ENCODE measurements around the gene IER3. TPM values are rescaled to one million over a fixed set of nuclear protein-coding genes. Genes with fewer than 3 reads are reported as not detected.

The IER3 gene
- total and polyA plus RNA-seq, 2 of the 13 experiments (the other 11 are each of a cell fraction or from before 2014, with no cell fraction given), result 51.1 to 131 TPM

DNA sequence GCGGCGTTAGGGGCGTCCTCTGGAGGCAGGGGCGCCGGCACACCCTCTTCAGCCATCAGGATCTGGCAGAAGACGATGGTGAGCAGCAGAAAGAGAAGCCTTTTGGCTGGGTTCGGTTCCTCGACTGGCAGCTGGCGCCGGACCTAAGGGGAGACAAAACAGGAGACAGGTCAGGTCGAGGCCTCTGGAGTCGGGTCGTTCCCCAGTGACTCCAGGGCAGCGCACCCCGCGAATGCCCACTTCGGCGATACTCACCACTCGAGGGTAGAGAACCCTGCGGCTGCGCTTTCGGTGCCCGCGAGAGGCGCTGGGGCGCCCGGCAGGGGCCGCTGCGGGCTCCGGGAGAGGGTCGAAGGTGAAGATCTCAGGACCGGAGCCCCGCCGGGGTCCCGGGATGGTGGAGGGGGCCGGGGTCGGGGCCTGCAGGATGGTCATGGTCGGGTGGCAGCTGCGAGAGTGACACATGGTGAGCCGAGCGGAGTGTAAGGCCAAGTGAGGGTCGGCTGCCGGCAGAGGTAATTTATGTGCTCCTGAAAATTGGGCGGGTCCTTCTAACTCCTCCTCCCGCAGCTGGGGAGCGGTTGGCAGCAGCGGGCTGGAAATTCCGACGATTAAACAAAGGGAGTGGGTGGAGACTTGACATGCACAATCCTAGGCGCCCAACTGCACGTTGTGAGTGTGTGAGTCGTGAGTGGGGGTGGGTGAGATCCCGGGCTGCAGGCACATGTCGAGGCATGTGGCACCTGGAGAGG, at the start of gene IER3 (continued):
- TF ChIP-seq, protein P1, sequence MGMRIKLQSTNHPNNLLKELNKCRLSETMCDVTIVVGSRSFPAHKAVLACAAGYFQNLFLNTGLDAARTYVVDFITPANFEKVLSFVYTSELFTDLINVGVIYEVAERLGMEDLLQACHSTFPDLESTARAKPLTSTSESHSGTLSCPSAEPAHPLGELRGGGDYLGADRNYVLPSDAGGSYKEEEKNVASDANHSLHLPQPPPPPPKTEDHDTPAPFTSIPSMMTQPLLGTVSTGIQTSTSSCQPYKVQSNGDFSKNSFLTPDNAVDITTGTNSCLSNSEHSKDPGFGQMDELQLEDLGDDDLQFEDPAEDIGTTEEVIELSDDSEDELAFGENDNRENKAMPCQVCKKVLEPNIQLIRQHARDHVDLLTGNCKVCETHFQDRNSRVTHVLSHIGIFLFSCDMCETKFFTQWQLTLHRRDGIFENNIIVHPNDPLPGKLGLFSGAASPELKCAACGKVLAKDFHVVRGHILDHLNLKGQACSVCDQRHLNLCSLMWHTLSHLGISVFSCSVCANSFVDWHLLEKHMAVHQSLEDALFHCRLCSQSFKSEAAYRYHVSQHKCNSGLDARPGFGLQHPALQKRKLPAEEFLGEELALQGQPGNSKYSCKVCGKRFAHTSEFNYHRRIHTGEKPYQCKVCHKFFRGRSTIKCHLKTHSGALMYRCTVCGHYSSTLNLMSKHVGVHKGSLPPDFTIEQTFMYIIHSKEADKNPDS (CRISPR knock-in tag; IDR thresholded peaks at IDR 0.05), result 0 out of 2 replicates have a peak, but pooled peaks have one; percentile 52
- TF ChIP-seq, protein P2, sequence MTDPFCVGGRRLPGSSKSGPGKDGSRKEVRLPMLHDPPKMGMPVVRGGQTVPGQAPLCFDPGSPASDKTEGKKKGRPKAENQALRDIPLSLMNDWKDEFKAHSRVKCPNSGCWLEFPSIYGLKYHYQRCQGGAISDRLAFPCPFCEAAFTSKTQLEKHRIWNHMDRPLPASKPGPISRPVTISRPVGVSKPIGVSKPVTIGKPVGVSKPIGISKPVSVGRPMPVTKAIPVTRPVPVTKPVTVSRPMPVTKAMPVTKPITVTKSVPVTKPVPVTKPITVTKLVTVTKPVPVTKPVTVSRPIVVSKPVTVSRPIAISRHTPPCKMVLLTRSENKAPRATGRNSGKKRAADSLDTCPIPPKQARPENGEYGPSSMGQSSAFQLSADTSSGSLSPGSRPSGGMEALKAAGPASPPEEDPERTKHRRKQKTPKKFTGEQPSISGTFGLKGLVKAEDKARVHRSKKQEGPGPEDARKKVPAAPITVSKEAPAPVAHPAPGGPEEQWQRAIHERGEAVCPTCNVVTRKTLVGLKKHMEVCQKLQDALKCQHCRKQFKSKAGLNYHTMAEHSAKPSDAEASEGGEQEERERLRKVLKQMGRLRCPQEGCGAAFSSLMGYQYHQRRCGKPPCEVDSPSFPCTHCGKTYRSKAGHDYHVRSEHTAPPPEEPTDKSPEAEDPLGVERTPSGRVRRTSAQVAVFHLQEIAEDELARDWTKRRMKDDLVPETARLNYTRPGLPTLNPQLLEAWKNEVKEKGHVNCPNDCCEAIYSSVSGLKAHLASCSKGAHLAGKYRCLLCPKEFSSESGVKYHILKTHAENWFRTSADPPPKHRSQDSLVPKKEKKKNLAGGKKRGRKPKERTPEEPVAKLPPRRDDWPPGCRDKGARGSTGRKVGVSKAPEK (CRISPR knock-in tag; IDR thresholded peaks at IDR 0.05; ENCODE audit: borderline replicate concordance), result no peak
- TF ChIP-seq ZBTB7B (CRISPR knock-in tag; IDR thresholded peaks at IDR 0.05), result peak; percentile 94
- peak; percentile 94 for TF ChIP-seq ZFY (CRISPR knock-in tag; IDR thresholded peaks at IDR 0.05)
- TF ChIP-seq SIX1 (CRISPR knock-in tag; IDR thresholded peaks at IDR 0.05; ENCODE audit: borderline replicate concordance), result 0 out of 2 replicates have a peak, but pooled peaks have one; percentile 19
- TF ChIP-seq, protein P3, sequence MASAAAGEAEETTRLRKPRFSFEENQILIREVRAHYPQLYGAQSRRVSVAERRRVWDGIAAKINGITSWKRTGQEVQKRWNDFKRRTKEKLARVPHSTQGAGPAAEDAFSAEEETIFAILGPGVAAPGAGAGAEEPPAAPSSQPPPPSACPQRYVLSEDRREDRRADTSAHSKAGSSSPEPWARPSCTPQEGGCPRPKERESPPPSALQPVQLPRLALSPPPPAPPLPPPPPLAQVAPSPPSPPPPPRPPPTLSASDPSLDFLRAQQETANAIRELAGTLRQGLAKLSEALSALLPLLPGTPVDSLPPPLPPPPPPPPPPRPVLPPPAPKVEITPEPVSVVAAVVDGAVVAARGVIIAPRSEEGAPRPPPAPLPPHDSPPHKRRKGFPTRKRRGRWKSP (CRISPR knock-in tag; IDR thresholded peaks at IDR 0.05), result peak; percentile 90
- peak; percentile 22 for TF ChIP-seq TP53 (CRISPR knock-in tag; conservative IDR thresholded peaks at IDR 0.05)
- TF ChIP-seq ZNF530 (CRISPR knock-in tag; IDR thresholded peaks at IDR 0.05; ENCODE audit: low read depth), result peak; percentile 86; the same call in 1 of the 2 replicates
- peak; percentile 64 for TF ChIP-seq ZNF605 (CRISPR knock-in tag; IDR thresholded peaks at IDR 0.05)
- peak; percentile 56 for TF ChIP-seq ZNF589 (CRISPR knock-in tag; conservative IDR thresholded peaks at IDR 0.05)
- peak; percentile 95; the same call in 1 of the 2 replicates for TF ChIP-seq NKX3-1 (CRISPR knock-in tag; IDR thresholded peaks at IDR 0.05)
- TF ChIP-seq, protein P4, sequence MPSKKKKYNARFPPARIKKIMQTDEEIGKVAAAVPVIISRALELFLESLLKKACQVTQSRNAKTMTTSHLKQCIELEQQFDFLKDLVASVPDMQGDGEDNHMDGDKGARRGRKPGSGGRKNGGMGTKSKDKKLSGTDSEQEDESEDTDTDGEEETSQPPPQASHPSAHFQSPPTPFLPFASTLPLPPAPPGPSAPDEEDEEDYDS (CRISPR knock-in tag; IDR thresholded peaks at IDR 0.05), result peak; percentile 100
- TF ChIP-seq, protein P5, sequence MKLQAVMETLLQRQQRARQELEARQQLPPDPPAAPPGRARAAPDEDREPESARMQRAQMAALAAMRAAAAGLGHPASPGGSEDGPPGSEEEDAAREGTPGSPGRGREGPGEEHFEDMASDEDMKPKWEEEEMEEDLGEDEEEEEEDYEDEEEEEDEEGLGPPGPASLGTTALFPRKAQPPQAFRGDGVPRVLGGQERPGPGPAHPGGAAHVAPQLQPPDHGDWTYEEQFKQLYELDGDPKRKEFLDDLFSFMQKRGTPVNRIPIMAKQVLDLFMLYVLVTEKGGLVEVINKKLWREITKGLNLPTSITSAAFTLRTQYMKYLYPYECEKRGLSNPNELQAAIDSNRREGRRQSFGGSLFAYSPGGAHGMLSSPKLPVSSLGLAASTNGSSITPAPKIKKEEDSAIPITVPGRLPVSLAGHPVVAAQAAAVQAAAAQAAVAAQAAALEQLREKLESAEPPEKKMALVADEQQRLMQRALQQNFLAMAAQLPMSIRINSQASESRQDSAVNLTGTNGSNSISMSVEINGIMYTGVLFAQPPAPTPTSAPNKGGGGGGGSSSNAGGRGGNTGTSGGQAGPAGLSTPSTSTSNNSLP (IDR thresholded peaks at IDR 0.05; ENCODE audit: low read depth, low read length), result 0 out of 2 replicates have a peak, but pooled peaks have one; percentile 28
- no peak for TF ChIP-seq GABPA (IDR thresholded peaks at IDR 0.05; ENCODE audit: low read depth, low read length)
- TF ChIP-seq GABPA (CRISPR knock-in tag; IDR thresholded peaks at IDR 0.05; ENCODE audit: low read depth), result no peak
- TF ChIP-seq KDM3A (CRISPR knock-in tag; IDR thresholded peaks at IDR 0.05; ENCODE audit: low read depth), result peak; percentile 94
- 0 out of 2 replicates have a peak, but pooled peaks have one; percentile 53 for TF ChIP-seq ZNF335 (CRISPR knock-in tag; IDR thresholded peaks at IDR 0.05)
- peak; percentile 11 for TF ChIP-seq PCBP2 (optimal IDR thresholded peaks at IDR 0.05; ENCODE audit: low read depth, low read length, poor library complexity, severe bottlenecking)
- TF ChIP-seq ZNF543 (CRISPR knock-in tag; IDR thresholded peaks at IDR 0.05), result peak; percentile 81; the same call in 1 of the 2 replicates
- peak; percentile 95 for TF ChIP-seq DNMT3B (CRISPR knock-in tag; conservative IDR thresholded peaks at IDR 0.05)
- TF ChIP-seq ZNF350 (CRISPR knock-in tag; IDR thresholded peaks at IDR 0.05; ENCODE audit: borderline replicate concordance, low read depth), result peak; percentile 74; the same call in 1 of the 2 replicates
